ENCODE measurements around the gene NCBP2L.

The NCBP2L gene

GRCh38 chrX:107818900-107819521, 41.5 kb downstream of the NCBP2L start:
- DNase-seq, result no peak

GRCh38 chrX:107823042-107823441, 45.5 kb downstream of the NCBP2L start:
- DNase-seq, result no peak

GRCh38 chrX:107823456-107823855, 45.9 kb downstream of the NCBP2L start:
- no peak for DNase-seq

GRCh38 chrX:107825698-107826237, 48.2 kb downstream of the NCBP2L start, which contains the start of gene MID2:
Gene MID2, plus strand, starts transcription at chrX:107825866. Its CDS starts 561 bp downstream, at chrX:107826427.
- DNase-seq, result peak; percentile 43 to 47

GRCh38 chrX:107826238-107827029, 48.9 kb downstream of the NCBP2L start:
- DNase-seq, result peak; percentile 14 to 38

- no peak for DNase-seq
Observed at GRCh38 chrX:107827030-107827831, 49.7 kb downstream of the NCBP2L start.

- DNase-seq, result no peak
Observed at GRCh38 chrX:107827852-107828251, 50.3 kb downstream of the NCBP2L start.

GRCh38 chrX:107829878-107830277, 52.3 kb downstream of the NCBP2L start:
- DNase-seq, result no peak

- DNase-seq, result no peak
Observed at GRCh38 chrX:107831071-107831730, 53.7 kb downstream of the NCBP2L start.

- no peak for DNase-seq
Observed at GRCh38 chrX:107834275-107835201, 57.0 kb downstream of the NCBP2L start.

- DNase-seq, result no peak
Observed at GRCh38 chrX:107836958-107837357, 59.4 kb downstream of the NCBP2L start.

- DNase-seq, result no peak
Observed at GRCh38 chrX:107840971-107841370, 63.4 kb downstream of the NCBP2L start.

GRCh38 chrX:107842715-107843400, 65.3 kb downstream of the NCBP2L start:
- no peak for DNase-seq

Data from CD4-positive, alpha-beta T cell treated with Interleukin-1 beta for 1 hour (primary cell).